Activated naive CD8-positive, alpha-beta T cell treated with anti-CD3 and anti-CD28 coated beads, Interleukin-2, amount 50 U/mL, for 24 hours (primary cell): Measurements from ENCODE around the gene INSR.

Experiments
- ATAC-seq: fragments of 150-1000 bp; cut with Tn5 transposase; one replicate; pipeline ENCODE4 v1.10.0; 2021
- DNase-seq: peaks from one replicate; pipeline ENCODE4 v3.0.0; 2021
- H3K27ac Mint-ChIP-seq: one replicate; pipeline ENCODE4 v1.8.0; 2021; ENCODE audit warnings: mild to moderate bottlenecking, mixed read lengths
- H3K27me3 Mint-ChIP-seq: one replicate; pipeline ENCODE4 v1.8.0; 2021; ENCODE audit warnings: mixed read lengths
- H3K36me3 Mint-ChIP-seq: one replicate; pipeline ENCODE4 v1.8.0; 2021; ENCODE audit warnings: low read depth, mixed read lengths
- H3K4me1 Mint-ChIP-seq: one replicate; pipeline ENCODE4 v1.8.0; 2021; ENCODE audit warnings: mixed read lengths
- H3K4me3 Mint-ChIP-seq: one replicate; pipeline ENCODE4 v1.8.0; 2021; ENCODE audit warnings: mild to moderate bottlenecking, moderate library complexity, mixed read lengths
- H3K9me3 Mint-ChIP-seq: one replicate; pipeline ENCODE4 v1.8.0; 2021; ENCODE audit warnings: mixed read lengths

The INSR gene

GRCh38 chr19:7280940-7281666 lies 13.1 kb downstream of the INSR start:
- no peaks in the 10 kb centered on the region for H3K9me3 Mint-ChIP-seq
- no peak for DNase-seq
- no peak overlapping the region for H3K4me3 Mint-ChIP-seq

GRCh38 chr19:7272856-7273578 lies 21.2 kb downstream of the INSR start:
- DNase-seq (no peak), ATAC-seq (no peak)
- Mint-ChIP-seq H3K4me1 (peaks cover 8% of the 10 kb centered on the region), H3K27me3 (no peaks in the 10 kb centered on the region), H3K4me3 (no peak overlapping the region), H3K9me3 (no peaks in the 10 kb centered on the region), H3K27ac (no peak overlapping the region), H3K36me3 (no peaks in the 10 kb centered on the region)

More at GRCh38 chr19:7280940-7281666, 13.1 kb downstream of the INSR start:
- no peak overlapping the region for H3K27ac Mint-ChIP-seq
- no peaks in the 10 kb centered on the region for H3K36me3 Mint-ChIP-seq
- H3K4me1 Mint-ChIP-seq, result no peaks in the 10 kb centered on the region
- ATAC-seq, result no peak
- no peaks in the 10 kb centered on the region for H3K27me3 Mint-ChIP-seq

- Mint-ChIP-seq H3K27ac (no peak overlapping the region), H3K36me3 (no peaks in the 10 kb centered on the region), H3K9me3 (no peaks in the 10 kb centered on the region), H3K4me1 (peaks cover 8% of the 10 kb centered on the region), H3K27me3 (no peaks in the 10 kb centered on the region), H3K4me3 (no peak overlapping the region)
- no peak for ATAC-seq
- DNase-seq, result no peak
These were observed 25.5 kb downstream of the INSR start for GRCh38 chr19:7268705-7269098.

- DNase-seq, result no peak
- no peaks in the 10 kb centered on the region for H3K27me3 Mint-ChIP-seq
- H3K9me3 Mint-ChIP-seq, result no peaks in the 10 kb centered on the region
- H3K27ac Mint-ChIP-seq, result no peak overlapping the region
- no peaks in the 10 kb centered on the region for H3K36me3 Mint-ChIP-seq
- H3K4me1 Mint-ChIP-seq, result peaks cover 6% of the 10 kb centered on the region
- no peak overlapping the region for H3K4me3 Mint-ChIP-seq
- ATAC-seq, result no peak
These were observed 26.2 kb downstream of the INSR start for GRCh38 chr19:7267792-7268704.

GRCh38 chr19:7266832-7267231 lies 27.4 kb downstream of the INSR start:
- Mint-ChIP-seq H3K4me1 (no peaks in the 10 kb centered on the region), H3K4me3 (no peak overlapping the region), H3K27me3 (no peaks in the 10 kb centered on the region), H3K9me3 (no peaks in the 10 kb centered on the region), H3K27ac (no peak overlapping the region), H3K36me3 (no peaks in the 10 kb centered on the region)
- DNase-seq, result no peak
- ATAC-seq, result no peak

GRCh38 chr19:7265963-7266362 lies 28.3 kb downstream of the INSR start:
- Mint-ChIP-seq H3K27me3 (no peaks in the 10 kb centered on the region), H3K36me3 (no peaks in the 10 kb centered on the region), H3K4me1 (no peaks in the 10 kb centered on the region), H3K4me3 (no peak overlapping the region), H3K9me3 (no peaks in the 10 kb centered on the region), H3K27ac (no peak overlapping the region)
- ATAC-seq (no peak), DNase-seq (no peak)

GRCh38 chr19:7264858-7265257 lies 29.4 kb downstream of the INSR start:
- Mint-ChIP-seq H3K27me3 (no peaks in the 10 kb centered on the region), H3K27ac (no peak overlapping the region), H3K4me1 (no peaks in the 10 kb centered on the region), H3K4me3 (no peak overlapping the region), H3K9me3 (no peaks in the 10 kb centered on the region), H3K36me3 (no peaks in the 10 kb centered on the region)
- DNase-seq, result no peak
- ATAC-seq, result no peak

GRCh38 chr19:7263521-7263920 lies 30.7 kb downstream of the INSR start:
- Mint-ChIP-seq H3K9me3 (no peaks in the 10 kb centered on the region), H3K4me1 (no peaks in the 10 kb centered on the region), H3K4me3 (no peak overlapping the region), H3K27ac (no peak overlapping the region), H3K36me3 (no peaks in the 10 kb centered on the region), H3K27me3 (no peaks in the 10 kb centered on the region)
- ATAC-seq, result no peak
- no peak for DNase-seq

GRCh38 chr19:7263066-7263465 lies 31.1 kb downstream of the INSR start:
- ATAC-seq (no peak), DNase-seq (no peak)
- Mint-ChIP-seq H3K36me3 (no peaks in the 10 kb centered on the region), H3K27ac (no peak overlapping the region), H3K9me3 (no peaks in the 10 kb centered on the region), H3K4me3 (no peak overlapping the region), H3K4me1 (no peaks in the 10 kb centered on the region), H3K27me3 (no peaks in the 10 kb centered on the region)

- Mint-ChIP-seq H3K27me3 (no peaks in the 10 kb centered on the region), H3K27ac (no peak overlapping the region)
- no peak for DNase-seq
These were observed 31.7 kb downstream of the INSR start for GRCh38 chr19:7262470-7262869.

GRCh38 chr19:7260161-7260560 lies 34.1 kb downstream of the INSR start:
- no peaks in the 10 kb centered on the region for H3K36me3 Mint-ChIP-seq
- DNase-seq (no peak), ATAC-seq (no peak)
- no peaks in the 10 kb centered on the region for H3K9me3 Mint-ChIP-seq
- H3K27me3 Mint-ChIP-seq, result no peaks in the 10 kb centered on the region
- H3K4me3 Mint-ChIP-seq, result no peak overlapping the region
- H3K4me1 Mint-ChIP-seq, result no peaks in the 10 kb centered on the region
- no peak overlapping the region for H3K27ac Mint-ChIP-seq

More at GRCh38 chr19:7262470-7262869, 31.7 kb downstream of the INSR start:
- Mint-ChIP-seq H3K4me3 (no peak overlapping the region), H3K36me3 (no peaks in the 10 kb centered on the region), H3K9me3 (no peaks in the 10 kb centered on the region), H3K4me1 (no peaks in the 10 kb centered on the region)
- no peak for ATAC-seq

- Mint-ChIP-seq H3K4me1 (no peaks in the 10 kb centered on the region), H3K27ac (no peak overlapping the region), H3K9me3 (no peaks in the 10 kb centered on the region), H3K36me3 (no peaks in the 10 kb centered on the region), H3K27me3 (no peaks in the 10 kb centered on the region), H3K4me3 (no peak overlapping the region)
- DNase-seq (no peak), ATAC-seq (no peak)
These were observed 35.3 kb downstream of the INSR start for GRCh38 chr19:7258840-7259395.

GRCh38 chr19:7258041-7258839 lies 36.0 kb downstream of the INSR start:
- Mint-ChIP-seq H3K27ac (no peak overlapping the region), H3K4me1 (no peaks in the 10 kb centered on the region), H3K27me3 (no peaks in the 10 kb centered on the region), H3K36me3 (no peaks in the 10 kb centered on the region), H3K9me3 (no peaks in the 10 kb centered on the region), H3K4me3 (no peak overlapping the region)
- ATAC-seq (no peak), DNase-seq (no peak)
